Gastroesophageal sphincter (tissue), 4 donors: ENCODE data around the gene DSE. TPM values are rescaled to one million over a fixed set of nuclear protein-coding genes. Genes with fewer than 3 reads are reported as not detected.

ENCODE experiments used
- ATAC-seq: fragments of 150-250 bp; one replicate; pipeline ENCODE4 v1.9.1; 2016; ENCODE audit warnings: mild to moderate bottlenecking, moderate library complexity
- H3K27ac ChIP-seq, 4 donors: fragments of 200-600 bp; sonication (generic) in 3 of 4; 1 replicate in 3 of 4; 2 replicates in 1 of 4; pipeline ENCODE4 v1.5.1; 2016 to 2019
- H3K27me3 ChIP-seq: fragments of 200-600 bp; sonication (generic); one replicate; pipeline ENCODE4 v1.5.1; 2019
- H3K36me3 ChIP-seq, 2 donors: fragments of 200-600 bp; sonication (generic); one replicate each; pipeline ENCODE4 v1.5.1; 2019; ENCODE audit warnings: control low read depth in 1 of 2
- H3K4me1 ChIP-seq, 3 donors: fragments of 200-600 bp; sonication (generic); 1 replicate in 2 of 3; 2 replicates in 1 of 3; pipeline ENCODE4 v1.5.1; 2016 to 2019; ENCODE audit warnings: control low read depth in 2 of 3
- H3K4me3 ChIP-seq, 2 donors: fragments of 200-600 bp; sonication (generic); one replicate each; pipeline ENCODE4 v1.5.1; 2019; ENCODE audit warnings: mild to moderate bottlenecking in 1 of 2, moderate library complexity in 1 of 2
- H3K9me3 ChIP-seq, 3 donors: fragments of 200-600 bp; sonication (generic); one replicate each; pipeline ENCODE4 v1.5.1; 2017 to 2019; ENCODE audit warnings: control low read depth in 2 of 3
- CTCF ChIP-seq, 4 experiments: fragments of 200-600 bp in 2 of 4; fragments of 450-650 bp in 2 of 4; sonication (generic) in 1 of 4; IDR thresholded peaks; one replicate each; pipeline ENCODE4 v1.5.1; 2017 to 2019; ENCODE audit warnings: antibody characterized with exemption in 4 of 4, mild to moderate bottlenecking in 2 of 4, moderate library complexity in 2 of 4
- EP300 ChIP-seq: sonication (generic); formaldehyde crosslinking; IDR thresholded peaks from one replicate; pipeline ENCODE4 v1.6.1; 2017; ENCODE audit warnings: antibody characterized with exemption, mild to moderate bottlenecking
- POLR2A ChIP-seq, 2 donors: fragments of 450-650 bp; IDR thresholded peaks; one replicate each; pipeline ENCODE4 v1.6.1; 2017; ENCODE audit warnings: antibody characterized with exemption in 2 of 2, mild to moderate bottlenecking in 2 of 2, moderate library complexity in 1 of 2
- POLR2AphosphoS5 ChIP-seq: sonication (generic); formaldehyde crosslinking; IDR thresholded peaks from one replicate; pipeline ENCODE4 v1.6.1; 2017; ENCODE audit warnings: antibody characterized with exemption
- whole genome bisulfite sequencing, 2 donors: methylation state at CpG; one replicate each; pipeline ENCODE4 v1.1.5; 2018; ENCODE audit warnings: low coverage in 1 of 2; 5-methylcytosine and 5-hydroxymethylcytosine counted together
- total RNA-seq, 4 donors: library from RNA; depleted of rRNA; stranded (reverse); fragments of >200 nt; gene quantifications; one replicate each; pipeline ENCODE4 v1.1.0, GENCODE V29; 2016

Gene DSE
- total RNA-seq, 4 donors from 2014 or later, result 26.3 to 45.4 (median 36.3) TPM

GRCh38 chr6:116471531-116471930 is 100.8 kb downstream of the DSE start:
- Histone ChIP-seq H3K27me3 (no peaks in the 10 kb centered on the region), H3K27ac (no peak overlapping the region), H3K36me3 (no peaks in the 10 kb centered on the region), H3K4me3 (no peak overlapping the region), H3K9me3 (no peaks in the 10 kb centered on the region), H3K4me1 (no peaks in the 10 kb centered on the region)
- ATAC-seq, result no peak
- WGBS, 2 donors, result 91% methylated on average over 1 of the region's 1 CpG
- TF ChIP-seq CTCF (IDR thresholded peaks at IDR 0.05) (no peak), EP300 (no peak), POLR2A (IDR thresholded peaks at IDR 0.05) (no peak), POLR2AphosphoS5 (no peak)

GRCh38 chr6:116472706-116473105 is 102.0 kb downstream of the DSE start:
- TF ChIP-seq POLR2AphosphoS5 (no peak), CTCF (IDR thresholded peaks at IDR 0.05) (no peak), EP300 (no peak), POLR2A (IDR thresholded peaks at IDR 0.05) (no peak)
- no peaks in the 10 kb centered on the region for H3K4me1 ChIP-seq
- H3K4me3 ChIP-seq, result no peak overlapping the region
- no peak overlapping the region for H3K27ac ChIP-seq
- no peaks in the 10 kb centered on the region for H3K9me3 ChIP-seq
- ATAC-seq, result no peak
- no peaks in the 10 kb centered on the region for H3K27me3 ChIP-seq
- H3K36me3 ChIP-seq, result no peaks in the 10 kb centered on the region
- 67% methylated on average over 1 of the region's 3 CpGs; no CpG with 5 or more reads in 1 of the 2 donors for WGBS, 2 donors

- H3K36me3 ChIP-seq, result no peaks in the 10 kb centered on the region
- no peaks in the 10 kb centered on the region for H3K9me3 ChIP-seq
- TF ChIP-seq CTCF (IDR thresholded peaks at IDR 0.05) (no peak), EP300 (no peak)
- 38% methylated on average over 1 of the region's 1 CpG for WGBS, 2 donors
- H3K27ac ChIP-seq, result no peak overlapping the region
- no peaks in the 10 kb centered on the region for H3K4me1 ChIP-seq
- no peaks in the 10 kb centered on the region for H3K27me3 ChIP-seq
- no peak for ATAC-seq
- H3K4me3 ChIP-seq, result no peak overlapping the region
These were observed 104.4 kb downstream of the DSE start for GRCh38 chr6:116475141-116475540.

GRCh38 chr6:116476002-116476678 is 105.4 kb downstream of the DSE start:
- ATAC-seq, result no peak
- no peaks in the 10 kb centered on the region for H3K9me3 ChIP-seq
- no peaks in the 10 kb centered on the region for H3K36me3 ChIP-seq
- no peak overlapping the region for H3K4me3 ChIP-seq
- no peak overlapping the region for H3K27ac ChIP-seq
- no peaks in the 10 kb centered on the region for H3K27me3 ChIP-seq
- WGBS, 2 donors, result 67 to 68% methylated on average over 2 to 5 of the region's 5 CpGs
- TF ChIP-seq POLR2A (IDR thresholded peaks at IDR 0.05) (no peak), CTCF (IDR thresholded peaks at IDR 0.05) (no peak), POLR2AphosphoS5 (no peak), EP300 (no peak)
- no peaks in the 10 kb centered on the region for H3K4me1 ChIP-seq

GRCh38 chr6:116482780-116483179 is 112.0 kb downstream of the DSE start:
- WGBS, 2 donors, result 65 to 75% methylated on average over 1 of the region's 1 CpG
- H3K4me1 ChIP-seq, result no peaks in the 10 kb centered on the region
- TF ChIP-seq POLR2AphosphoS5, result no peak
- no peak for TF ChIP-seq EP300
- no peak for TF ChIP-seq CTCF (IDR thresholded peaks at IDR 0.05)
- TF ChIP-seq POLR2A (IDR thresholded peaks at IDR 0.05), result no peak
- no peaks in the 10 kb centered on the region for H3K36me3 ChIP-seq
- no peak for ATAC-seq
- no peaks in the 10 kb centered on the region for H3K27me3 ChIP-seq
- no peaks in the 10 kb centered on the region for H3K9me3 ChIP-seq
- H3K4me3 ChIP-seq, result no peak overlapping the region
- H3K27ac ChIP-seq, result no peak overlapping the region
